Measurements from ENCODE around the gene ST13.

ST13 gene

DNA sequence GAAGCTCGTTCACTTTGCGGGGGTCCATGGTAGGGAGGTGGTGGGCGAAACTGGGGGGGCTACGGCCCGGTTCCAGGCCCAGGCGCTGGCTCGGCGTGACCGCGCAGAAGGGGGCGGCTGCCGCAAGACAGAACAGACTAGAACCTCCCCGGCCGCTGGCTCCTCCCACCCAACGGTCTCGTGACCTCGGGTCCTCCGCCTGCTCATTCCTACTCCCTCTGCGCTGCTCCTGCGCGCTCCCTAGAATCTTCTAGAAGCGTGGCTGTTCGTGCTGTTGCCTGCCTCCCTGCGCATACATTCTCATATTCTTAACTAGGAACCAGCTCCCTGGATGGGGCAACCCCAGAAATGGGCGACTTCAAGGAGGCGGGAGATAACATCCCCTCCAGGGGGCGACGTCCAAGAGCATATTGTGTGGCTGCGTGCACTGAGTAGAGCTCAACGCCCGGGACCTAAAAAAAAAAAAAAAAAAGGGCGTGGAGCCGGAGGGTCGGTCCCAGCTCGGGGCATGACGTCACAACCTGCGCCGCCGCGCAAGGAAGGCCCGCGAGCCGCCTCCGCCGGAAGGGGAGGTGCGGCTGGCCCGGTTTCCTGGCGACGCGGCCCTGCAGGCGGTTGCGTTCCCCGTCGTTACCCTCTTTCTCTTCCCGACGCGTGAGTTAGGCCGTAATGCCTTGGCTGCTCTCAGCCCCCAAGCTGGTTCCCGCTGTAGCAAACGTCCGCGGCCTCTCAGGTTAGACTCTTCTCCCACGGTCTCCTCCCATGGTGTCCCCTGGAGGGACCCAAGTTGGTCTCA lies at the start of gene ST13, which contains the start of gene XPNPEP3:
Gene ST13, minus strand, starts transcription at position 127 of the 796 bp plus-strand sequence. Its CDS starts 99 bp downstream, at position 28.
Gene XPNPEP3, plus strand, starts transcription at position 636 of the 796 bp plus-strand sequence. Its CDS starts 34 bp downstream, at position 670.
- H3K27me3 ChIP-seq (replicated peaks; ENCODE audit: control insufficient read depth, insufficient read depth, low read length): no peaks in the 10 kb centered on the region
- H3K4me3 ChIP-seq (replicated peaks; ENCODE audit: low read depth, low read length): peak within 1 kb of the TSS; percentile 99
- peak; percentile 96 for DNase-seq (ENCODE audit: extremely low read depth, insufficient read length)
- TF ChIP-seq, protein P1, sequence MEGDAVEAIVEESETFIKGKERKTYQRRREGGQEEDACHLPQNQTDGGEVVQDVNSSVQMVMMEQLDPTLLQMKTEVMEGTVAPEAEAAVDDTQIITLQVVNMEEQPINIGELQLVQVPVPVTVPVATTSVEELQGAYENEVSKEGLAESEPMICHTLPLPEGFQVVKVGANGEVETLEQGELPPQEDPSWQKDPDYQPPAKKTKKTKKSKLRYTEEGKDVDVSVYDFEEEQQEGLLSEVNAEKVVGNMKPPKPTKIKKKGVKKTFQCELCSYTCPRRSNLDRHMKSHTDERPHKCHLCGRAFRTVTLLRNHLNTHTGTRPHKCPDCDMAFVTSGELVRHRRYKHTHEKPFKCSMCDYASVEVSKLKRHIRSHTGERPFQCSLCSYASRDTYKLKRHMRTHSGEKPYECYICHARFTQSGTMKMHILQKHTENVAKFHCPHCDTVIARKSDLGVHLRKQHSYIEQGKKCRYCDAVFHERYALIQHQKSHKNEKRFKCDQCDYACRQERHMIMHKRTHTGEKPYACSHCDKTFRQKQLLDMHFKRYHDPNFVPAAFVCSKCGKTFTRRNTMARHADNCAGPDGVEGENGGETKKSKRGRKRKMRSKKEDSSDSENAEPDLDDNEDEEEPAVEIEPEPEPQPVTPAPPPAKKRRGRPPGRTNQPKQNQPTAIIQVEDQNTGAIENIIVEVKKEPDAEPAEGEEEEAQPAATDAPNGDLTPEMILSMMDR (IDR thresholded peaks at IDR 0.05; ENCODE audit: insufficient read depth, low read length, poor library complexity, severe bottlenecking): peak; percentile 38
- no peaks in the 10 kb centered on the region; the same call in none of the 2 replicates for H3K36me3 ChIP-seq (ENCODE audit: control insufficient read depth, insufficient read depth, low read length)

DNA sequence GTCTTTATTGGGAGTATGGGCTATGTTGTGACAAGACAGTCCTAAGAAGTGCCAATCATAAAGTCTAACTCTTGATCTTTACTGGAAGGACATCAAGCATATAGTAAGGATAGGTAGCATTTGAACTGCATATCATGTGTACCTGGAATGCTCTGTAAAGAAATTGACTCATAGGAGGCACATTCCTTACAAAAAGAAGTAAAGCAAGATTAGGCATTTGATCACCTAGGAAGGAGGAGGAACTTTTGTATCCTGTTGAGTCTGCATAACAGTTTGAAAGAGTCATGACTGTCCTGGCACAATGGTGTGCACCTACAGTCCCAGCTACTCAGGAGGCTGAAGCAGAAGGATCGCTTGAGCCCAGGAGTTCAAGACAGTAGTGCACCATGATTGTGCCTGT lies 47.7 kb upstream of the ST13 start:
- Histone ChIP-seq H3K36me3 (ENCODE audit: control insufficient read depth, insufficient read depth, low read length) (peaks cover 2% of the 10 kb centered on the region), H3K27me3 (replicated peaks; ENCODE audit: control insufficient read depth, insufficient read depth, low read length) (no peaks in the 10 kb centered on the region), H3K4me3 (replicated peaks; ENCODE audit: low read depth, low read length) (no peak overlapping the region)
- TF ChIP-seq, protein P1 (IDR thresholded peaks at IDR 0.05; ENCODE audit: insufficient read depth, low read length, poor library complexity, severe bottlenecking): no peak
- no peak for DNase-seq (ENCODE audit: extremely low read depth, insufficient read length)

DNA sequence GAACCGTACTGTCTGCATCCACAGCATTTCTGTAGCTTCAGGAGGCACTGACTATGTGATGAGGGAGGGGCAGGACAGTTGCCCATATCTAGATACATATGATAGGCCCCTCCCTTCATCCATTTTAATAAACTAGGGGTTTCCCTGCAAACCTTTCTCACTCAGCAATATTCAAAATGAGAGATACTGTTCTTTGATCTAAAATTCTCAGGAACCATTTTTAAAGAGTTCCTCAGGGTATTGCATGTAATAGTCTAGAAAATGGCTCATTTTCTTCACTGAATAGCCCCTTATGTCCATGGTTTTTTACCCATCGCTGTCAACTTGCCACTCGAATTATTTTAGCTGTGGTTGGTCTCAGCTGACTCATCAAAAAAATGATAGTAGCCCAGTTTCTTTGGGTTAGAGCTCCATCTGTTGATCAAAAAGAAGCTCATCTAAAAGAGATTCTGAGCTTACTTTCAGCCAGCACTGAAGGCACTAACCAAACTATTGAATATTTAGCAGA lies 42.5 kb upstream of the ST13 start:
- H3K36me3 ChIP-seq (ENCODE audit: control insufficient read depth, insufficient read depth, low read length): no peaks in the 10 kb centered on the region; the same call in 1 of the 2 replicates
- DNase-seq (ENCODE audit: extremely low read depth, insufficient read length): peak; percentile 26
- H3K4me3 ChIP-seq (replicated peaks; ENCODE audit: low read depth, low read length): no peak overlapping the region
- TF ChIP-seq, protein P1 (IDR thresholded peaks at IDR 0.05; ENCODE audit: insufficient read depth, low read length, poor library complexity, severe bottlenecking): peak; percentile 54
- no peaks in the 10 kb centered on the region for H3K27me3 ChIP-seq (replicated peaks; ENCODE audit: control insufficient read depth, insufficient read depth, low read length)

DNA sequence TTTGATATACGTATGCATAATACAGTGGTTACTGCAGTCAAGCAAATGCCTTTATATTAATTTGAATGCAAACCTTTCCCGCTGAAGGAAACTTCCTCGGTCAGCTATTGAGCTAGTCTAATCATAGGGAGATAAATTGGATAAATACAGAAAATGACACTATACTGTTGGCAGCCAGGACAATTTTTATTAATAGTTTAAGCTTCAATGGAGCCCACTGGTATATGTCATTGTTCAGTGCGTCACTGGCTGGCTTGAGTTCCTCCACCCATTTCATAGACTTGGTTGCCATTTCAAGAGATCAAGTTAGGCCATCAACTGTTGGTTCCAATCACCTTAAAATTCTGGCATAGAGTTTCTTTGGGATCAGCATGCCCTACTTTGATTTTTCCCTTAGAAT lies 38.0 kb upstream of the ST13 start:
- H3K36me3 ChIP-seq (ENCODE audit: control insufficient read depth, insufficient read depth, low read length): no peaks in the 10 kb centered on the region
- no peak overlapping the region for H3K4me3 ChIP-seq (replicated peaks; ENCODE audit: low read depth, low read length)
- TF ChIP-seq, protein P1 (IDR thresholded peaks at IDR 0.05; ENCODE audit: insufficient read depth, low read length, poor library complexity, severe bottlenecking): no peak
- no peaks in the 10 kb centered on the region for H3K27me3 ChIP-seq (replicated peaks; ENCODE audit: control insufficient read depth, insufficient read depth, low read length)
- DNase-seq (ENCODE audit: extremely low read depth, insufficient read length): no peak

DNA sequence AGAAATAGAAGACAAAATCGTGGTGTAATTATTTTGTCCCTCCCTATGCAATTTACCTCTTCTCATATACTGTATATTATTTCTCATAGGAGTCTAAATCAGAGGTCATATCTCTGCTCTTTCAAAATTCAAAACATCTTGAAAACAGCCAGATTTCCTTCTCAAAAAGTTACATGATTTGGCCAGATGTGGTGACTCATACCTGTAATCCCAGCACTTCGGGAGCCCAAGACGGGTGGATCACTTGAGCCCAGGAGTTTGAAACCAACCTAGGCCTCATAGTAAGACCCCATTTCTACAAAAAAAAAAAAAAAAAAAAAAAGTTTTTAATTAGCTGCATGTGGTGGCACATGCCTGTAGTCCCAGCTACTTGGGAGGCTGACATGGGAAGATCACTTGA lies 34.4 kb upstream of the ST13 start:
- TF ChIP-seq, protein P1 (IDR thresholded peaks at IDR 0.05; ENCODE audit: insufficient read depth, low read length, poor library complexity, severe bottlenecking): no peak
- no peak for DNase-seq (ENCODE audit: extremely low read depth, insufficient read length)
- Histone ChIP-seq H3K27me3 (replicated peaks; ENCODE audit: control insufficient read depth, insufficient read depth, low read length) (no peaks in the 10 kb centered on the region), H3K4me3 (replicated peaks; ENCODE audit: low read depth, low read length) (no peak overlapping the region), H3K36me3 (ENCODE audit: control insufficient read depth, insufficient read depth, low read length) (no peaks in the 10 kb centered on the region)
